Heart right ventricle (tissue), 16 donors: ENCODE results near the gene TFB1M. TPM values are rescaled to one million over a fixed set of nuclear protein-coding genes. Genes with fewer than 3 reads are reported as not detected.
A peak's percentile ranks its signal among the peaks of the same experiment; 100 is the strongest.
"Not testable (repeated sequence)": the region's sequence is repeated elsewhere in the genome, so short reads cannot be mapped to it uniquely, and the experiment has no call there.

Experiments
- ATAC-seq, 8 donors: fragments of 200-7000 bp; cut with Tn5 transposase; one replicate each; pipeline ENCODE4 v1.9.1; 2020; ENCODE audit warnings: mild to moderate bottlenecking in 8 of 8, moderate library complexity in 8 of 8, moderate number of reproducible peaks in 1 of 8
- DNase-seq, 2 donors: peaks; one replicate each; pipeline ENCODE4 v3.0.0-alpha.2; 2020
- H3K27ac ChIP-seq, 10 donors: fragments of 200-600 bp; sonication (generic) in 2 of 10; one replicate each; pipeline versions ENCODE4 v1.5.0 to v1.8.0; 2020 to 2022; ENCODE audit warnings: mild to moderate bottlenecking in 3 of 10
- H3K27me3 ChIP-seq, 7 donors: fragments of 200-600 bp; one replicate each; pipeline ENCODE4 v1.8.0; 2021 to 2022; ENCODE audit warnings: mild to moderate bottlenecking in 2 of 7
- H3K36me3 ChIP-seq, 9 donors: fragments of 200-600 bp; sonication (generic) in 1 of 9; one replicate each; pipeline versions ENCODE4 v1.5.0 to v1.8.0; 2020 to 2022; ENCODE audit warnings: mild to moderate bottlenecking in 2 of 9
- H3K4me1 ChIP-seq, 9 donors: fragments of 200-600 bp; sonication (generic) in 1 of 9; one replicate each; pipeline versions ENCODE4 v1.5.0 to v1.8.0; 2020 to 2022; ENCODE audit warnings: mild to moderate bottlenecking in 4 of 9
- H3K4me3 ChIP-seq, 10 donors: fragments of 200-600 bp; sonication (generic) in 2 of 10; one replicate each; pipeline versions ENCODE4 v1.5.0 to v1.8.0; 2020 to 2022; ENCODE audit warnings: mild to moderate bottlenecking in 7 of 10, moderate library complexity in 2 of 10
- H3K9me3 ChIP-seq, 11 donors: fragments of 200-600 bp in 10 of 11; sonication (generic) in 2 of 11; one replicate each; pipeline versions ENCODE4 v1.5.0 to v1.8.0; 2013 to 2022; ENCODE audit warnings: mild to moderate bottlenecking in 2 of 11, control low read depth in 1 of 11, moderate library complexity in 1 of 11
- WGBS, 2 donors: extraction: QIAGEN DNeasy Blood & Tissue Kit; methylation state at CpG; one replicate each; pipeline ENCODE4 v1.1.7; 2013; ENCODE audit warnings: inconsistent platforms in 1 of 2; 5-methylcytosine and 5-hydroxymethylcytosine counted together
- intact Hi-C, 10 donors: fragments of 100-400 bp; cut with DNase I; formaldehyde crosslinking; loops; one replicate each; pipeline versions ENCODE4 v1.11.1 to v1.14.2; 2022
- polyA plus RNA-seq, 2 donors: library from polyadenylated mRNA; stranded (reverse); fragments of 200-250 nt; gene quantifications; one replicate each; pipeline ENCODE4 v1.2.3, GENCODE V29; 2013
- total RNA-seq, 10 donors: library from RNA; stranded (reverse); fragmentation: NEBNext Ultra II Directional in 3 of 10; extraction: Animal tissue kit (Norgen Biotek cat#: 25700) in 3 of 10; gene quantifications; one replicate each; pipeline versions ENCODE4 v1.2.1 to v1.2.4, GENCODE V29; 2021 to 2023
- TF ChIP-seq, protein P1 (sequence below), 9 donors: fragments of 200-600 bp; sonication (generic) in 2 of 9; IDR thresholded peaks; one replicate each; pipeline versions ENCODE4 v1.5.0 to v1.8.0; 2021 to 2022; ENCODE audit warnings: antibody characterized with exemption in 9 of 9, mild to moderate bottlenecking in 5 of 9, moderate library complexity in 1 of 9
- donor health status: Arrhythmogenic right ventricular cardiomyopathy.
- donor health status: ischemic (EF 13 %, LVEDD 7.1; RV severe dilation, severe dysfunction).
- donor health status: healthy with polysubstance abuse.
- donor health status: DM: no; HTN: yes; CAD: no.
- donor health status: DM: no; HTN: no; CAD: no.
- donor health status: ischemic (EF 25% LVEDD 6.9; RV normal size, moderate dysfunction).
- donor health status: ischemic (EF 25% LVEDD 5.7; RV mildly dilated, moderate dysfunction).
- donor health status: healthy.
- donor health status: DM: yes; HTN: yes; CAD: no.
- donor health status: Ischemic cardiomyopathy.
- donor health status: ischemic (EF 35%, LVEDD 5.7; RV mildly dilated, moderate dysfunction).
- donor health status: nonischemic (EF 11% LVEDD 7.7; RV severe dilation, severe dysfunction).
- donor health status: DM: yes; HTN: yes; CAD: no.
- donor health status: PGD.
- donor health status: ischemic (EF 29% LVEDD 5.4; RV normal size, mild dysfunction).
- donor health status: nonischemic (EF 23%, LVEDD 6.1; RV moderate dilation, normal function).

The TFB1M gene
- total and polyA plus RNA-seq, 12 donors, result 9.7 to 23.1 (median 17.9) TPM

DNA sequence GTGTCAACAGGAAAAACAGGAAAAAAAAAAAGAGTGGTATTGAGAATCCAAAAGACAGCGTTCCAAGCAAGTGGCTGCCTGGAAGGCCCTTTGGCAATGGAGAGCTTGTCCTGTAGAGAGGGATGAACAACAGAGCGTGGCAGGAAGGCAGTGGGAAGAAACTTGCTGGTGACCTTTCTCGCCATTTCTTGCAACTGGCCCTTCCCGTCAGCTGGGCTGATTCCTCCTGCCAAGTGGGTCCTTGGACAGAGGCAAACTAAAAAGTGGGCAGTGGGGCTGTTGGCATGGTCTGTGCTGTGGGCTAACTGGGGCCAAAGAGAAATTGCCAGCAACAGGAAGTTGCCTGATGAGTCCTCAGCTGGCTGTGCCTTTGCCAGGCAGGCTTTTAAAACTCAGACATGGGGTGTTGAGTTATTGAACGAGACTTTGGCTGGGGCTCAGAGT, 94.4 kb downstream of the TFB1M start:
- H3K27me3 ChIP-seq, result no peaks in the 10 kb centered on the region

DNA sequence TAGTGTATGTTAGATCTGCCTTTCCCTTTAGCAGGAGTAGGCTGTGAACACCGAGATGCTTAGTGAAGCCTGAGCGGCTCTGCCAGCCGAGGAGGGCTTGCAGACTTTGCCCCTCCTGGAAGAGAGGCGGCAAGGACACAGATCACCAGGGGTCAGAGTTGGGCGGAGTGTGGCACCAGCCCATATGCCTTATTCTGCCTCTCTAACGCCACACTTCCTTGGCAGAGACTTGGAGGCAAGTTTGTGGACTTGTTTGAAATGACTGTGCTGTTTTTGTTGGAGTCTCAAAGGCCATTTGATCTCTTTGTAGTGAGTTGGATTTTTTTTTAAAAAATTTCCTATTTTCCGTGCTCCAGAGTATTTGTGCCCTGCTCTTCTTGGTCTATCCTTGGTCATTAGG, 95.0 kb downstream of the TFB1M start:
- intact Hi-C loops, result no loop called here
- DNase-seq, result no peak
- H3K4me3 ChIP-seq, result no peak overlapping the region

More for the DNA sequence above, 94.4 kb downstream of the TFB1M start:
- WGBS, 2 donors, result 60 to 66% methylated on average over 5 of the region's 5 CpGs
- ATAC-seq (peak in 6 of 8 donors; percentile 25 to 84 (median 54)), DNase-seq (no peak)
- Histone ChIP-seq H3K36me3 (no peaks in the 10 kb centered on the region), H3K4me3 (no peak overlapping the region), H3K27ac (peak overlapping the region in 1 of 10 donors; percentile 31), H3K4me1 (peaks cover 0 to 20% (median 0%) of the 10 kb centered on the region in 9 donors), H3K9me3 (no peaks in the 10 kb centered on the region)
- TF ChIP-seq, protein P1, sequence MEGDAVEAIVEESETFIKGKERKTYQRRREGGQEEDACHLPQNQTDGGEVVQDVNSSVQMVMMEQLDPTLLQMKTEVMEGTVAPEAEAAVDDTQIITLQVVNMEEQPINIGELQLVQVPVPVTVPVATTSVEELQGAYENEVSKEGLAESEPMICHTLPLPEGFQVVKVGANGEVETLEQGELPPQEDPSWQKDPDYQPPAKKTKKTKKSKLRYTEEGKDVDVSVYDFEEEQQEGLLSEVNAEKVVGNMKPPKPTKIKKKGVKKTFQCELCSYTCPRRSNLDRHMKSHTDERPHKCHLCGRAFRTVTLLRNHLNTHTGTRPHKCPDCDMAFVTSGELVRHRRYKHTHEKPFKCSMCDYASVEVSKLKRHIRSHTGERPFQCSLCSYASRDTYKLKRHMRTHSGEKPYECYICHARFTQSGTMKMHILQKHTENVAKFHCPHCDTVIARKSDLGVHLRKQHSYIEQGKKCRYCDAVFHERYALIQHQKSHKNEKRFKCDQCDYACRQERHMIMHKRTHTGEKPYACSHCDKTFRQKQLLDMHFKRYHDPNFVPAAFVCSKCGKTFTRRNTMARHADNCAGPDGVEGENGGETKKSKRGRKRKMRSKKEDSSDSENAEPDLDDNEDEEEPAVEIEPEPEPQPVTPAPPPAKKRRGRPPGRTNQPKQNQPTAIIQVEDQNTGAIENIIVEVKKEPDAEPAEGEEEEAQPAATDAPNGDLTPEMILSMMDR (IDR thresholded peaks at IDR 0.05), result no peak
- intact Hi-C loops, result no loop called here

GRCh38 chr6:155218711-155219110, 95.6 kb downstream of the TFB1M start:
- H3K9me3 ChIP-seq, H3K27me3 ChIP-seq, H3K27ac ChIP-seq, intact Hi-C loops, H3K4me1 ChIP-seq, DNase-seq, ATAC-seq, H3K4me3 ChIP-seq, H3K36me3 ChIP-seq: not testable (repeated sequence)
- 93 to 94% methylated on average over 12 to 20 of the region's 20 CpGs for whole genome bisulfite sequencing, 2 donors

More for the DNA sequence above, 95.0 kb downstream of the TFB1M start:
- TF ChIP-seq, protein P1 (IDR thresholded peaks at IDR 0.05), result no peak
- Histone ChIP-seq H3K27me3 (no peaks in the 10 kb centered on the region), H3K9me3 (no peaks in the 10 kb centered on the region), H3K36me3 (no peaks in the 10 kb centered on the region), H3K27ac (peak overlapping the region in 1 of 10 donors; percentile 31), H3K4me1 (peaks cover 0 to 15% (median 0%) of the 10 kb centered on the region in 9 donors)
- 85 to 89% methylated on average over 7 of the region's 7 CpGs for WGBS, 2 donors
- ATAC-seq, result no peak

DNA sequence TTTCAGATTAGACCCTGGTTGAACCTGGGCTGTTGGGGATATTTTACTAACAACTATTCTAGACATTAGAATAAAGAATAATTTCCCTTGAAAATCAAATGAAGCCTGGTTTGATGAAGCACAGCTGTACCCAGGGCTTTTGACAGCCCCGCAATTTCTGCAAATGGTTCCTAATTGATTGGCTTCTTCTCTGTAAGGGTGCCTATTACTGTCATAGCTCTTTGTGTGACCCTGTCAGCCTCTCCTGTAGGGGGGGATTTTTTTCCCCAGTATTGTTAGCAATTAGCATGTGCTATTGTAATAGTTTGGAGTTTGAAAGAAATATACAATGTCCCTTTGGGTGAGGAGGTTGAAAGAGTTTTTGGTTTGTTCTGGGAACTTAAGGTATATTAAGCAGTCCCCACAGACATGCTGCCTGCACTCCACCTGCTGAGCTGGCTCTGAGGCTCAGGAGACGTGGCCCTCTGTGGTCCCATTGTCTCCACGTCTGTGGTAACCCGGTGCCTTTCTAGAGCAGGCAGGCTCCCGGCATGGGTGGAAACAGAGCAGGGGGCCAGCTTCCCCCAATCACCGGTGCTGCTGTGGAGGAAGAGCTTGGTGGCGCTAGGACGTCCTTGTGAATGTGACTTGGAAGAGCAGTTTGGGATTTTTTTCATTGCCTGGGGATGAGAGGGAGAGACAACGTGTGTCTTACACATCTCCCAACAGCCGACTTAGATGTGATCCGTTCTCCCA, 97.8 kb downstream of the TFB1M start:
- H3K27me3 ChIP-seq, result no peaks in the 10 kb centered on the region
- no peak overlapping the region for H3K27ac ChIP-seq
- H3K9me3 ChIP-seq, result peaks cover 0 to 4% (median 0%) of the 10 kb centered on the region in 11 donors
- WGBS, 2 donors, result 65 to 69% methylated on average over 11 of the region's 11 CpGs
- H3K4me3 ChIP-seq, result no peak overlapping the region
- peaks cover 0 to 10% (median 0%) of the 10 kb centered on the region in 9 donors for H3K4me1 ChIP-seq
- DNase-seq, result no peak
- intact Hi-C loops, result no loop called here
- H3K36me3 ChIP-seq, result peaks cover 0 to 7% (median 0%) of the 10 kb centered on the region in 9 donors
- TF ChIP-seq, protein P1 (IDR thresholded peaks at IDR 0.05), result no peak
- ATAC-seq, result no peak

DNA sequence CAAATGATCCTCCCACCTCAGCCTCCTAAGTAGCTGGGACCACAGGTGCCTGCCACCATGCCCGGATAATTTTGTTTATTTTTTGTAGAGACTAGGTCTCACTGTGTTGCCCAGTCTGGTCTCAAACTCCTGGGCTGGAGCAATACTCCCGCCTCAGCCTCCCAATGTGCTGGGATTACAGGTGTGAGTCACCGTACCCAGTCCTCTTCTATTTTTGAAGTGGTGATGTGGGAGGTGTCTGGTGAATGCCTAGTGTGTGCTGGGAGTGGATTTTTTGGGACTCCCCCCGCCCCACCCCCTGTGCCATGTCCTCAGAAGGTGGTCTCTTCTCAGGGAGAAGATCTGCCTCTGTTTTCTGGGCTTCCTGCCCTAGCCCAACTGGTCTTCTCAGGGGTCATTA, 98.4 kb downstream of the TFB1M start:
- ATAC-seq (no peak), DNase-seq (no peak)
- Histone ChIP-seq H3K4me3 (no peak overlapping the region), H3K36me3 (peaks cover 0 to 12% (median 0%) of the 10 kb centered on the region in 9 donors), H3K9me3 (peaks cover 0 to 4% (median 0%) of the 10 kb centered on the region in 11 donors), H3K27me3 (no peaks in the 10 kb centered on the region), H3K27ac (no peak overlapping the region), H3K4me1 (peaks cover 0 to 10% (median 0%) of the 10 kb centered on the region in 9 donors)
- intact Hi-C loops, result no loop called here
- TF ChIP-seq, protein P1 (IDR thresholded peaks at IDR 0.05), result no peak
- WGBS, 2 donors, result 86 to 94% methylated on average over 4 of the region's 4 CpGs
